ENCODE measurements around the gene HECA.
A peak's percentile ranks its signal among the peaks of the same experiment; 100 is the strongest.
"Not testable (repeated sequence)": the region's sequence is repeated elsewhere in the genome, so short reads cannot be mapped to it uniquely, and the experiment has no call there.

Gene HECA

DNA sequence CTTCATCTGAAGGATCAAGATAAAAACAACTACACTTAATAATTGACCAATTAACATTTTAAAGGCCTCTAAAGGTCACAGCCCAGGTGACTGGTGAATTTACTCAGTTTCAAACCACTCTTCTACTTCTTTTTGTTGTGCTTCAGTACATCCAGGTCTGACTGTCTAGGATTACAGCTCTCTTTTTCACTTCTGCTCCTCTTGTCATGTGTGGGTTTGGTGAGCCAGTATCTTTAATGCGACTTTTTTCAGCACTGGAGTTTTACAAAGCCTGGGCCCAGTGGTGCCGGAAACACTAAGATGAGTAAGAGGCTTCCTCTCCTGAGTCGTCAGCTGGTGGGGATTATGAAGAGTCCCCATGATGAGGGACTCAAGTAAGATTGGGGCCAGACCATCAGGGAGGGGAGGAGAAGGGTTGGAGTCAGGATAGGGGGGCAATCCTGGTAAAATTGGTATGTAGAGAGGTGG, 27.0 kb downstream of the HECA start:
- DNase-seq = no peak

DNA sequence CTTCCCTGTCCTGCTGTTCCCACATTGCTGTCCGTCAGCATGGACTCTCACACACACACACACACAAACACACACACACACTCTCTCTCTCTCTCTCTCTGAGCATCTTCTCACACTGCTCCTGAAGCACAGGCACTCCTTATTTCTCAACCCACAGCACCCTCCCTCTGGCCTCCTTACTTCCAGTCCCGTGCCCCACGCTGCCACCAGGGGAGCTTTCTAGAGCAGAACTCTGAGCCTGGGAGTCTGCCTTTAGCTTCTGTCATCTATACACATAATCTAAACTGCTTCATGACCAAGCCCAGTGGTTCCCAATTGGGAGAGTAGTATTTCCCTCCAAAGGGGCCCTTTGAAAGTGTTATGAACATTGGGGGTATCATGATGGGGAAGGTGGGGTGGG, 29.1 kb downstream of the HECA start:
- DNase-seq = no peak

DNA sequence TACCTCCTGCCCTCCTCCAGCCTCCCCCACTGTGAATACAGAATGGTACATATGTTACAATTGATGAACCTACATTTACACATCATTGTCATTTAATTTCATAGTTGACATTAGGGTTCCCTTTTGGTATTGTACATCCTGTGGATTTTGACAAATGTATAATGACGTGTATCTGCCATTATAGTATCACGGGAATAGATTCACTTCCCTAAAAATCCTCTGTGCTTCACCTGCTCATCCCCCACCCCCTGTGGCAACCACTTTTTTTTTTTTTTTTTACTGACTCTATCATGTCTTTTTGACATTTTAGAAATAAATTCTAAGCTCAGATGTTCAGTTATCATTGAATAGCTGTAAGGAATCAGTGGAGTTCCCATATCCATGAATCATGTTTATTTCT, 30.4 kb downstream of the HECA start:
- no peak for DNase-seq

DNA sequence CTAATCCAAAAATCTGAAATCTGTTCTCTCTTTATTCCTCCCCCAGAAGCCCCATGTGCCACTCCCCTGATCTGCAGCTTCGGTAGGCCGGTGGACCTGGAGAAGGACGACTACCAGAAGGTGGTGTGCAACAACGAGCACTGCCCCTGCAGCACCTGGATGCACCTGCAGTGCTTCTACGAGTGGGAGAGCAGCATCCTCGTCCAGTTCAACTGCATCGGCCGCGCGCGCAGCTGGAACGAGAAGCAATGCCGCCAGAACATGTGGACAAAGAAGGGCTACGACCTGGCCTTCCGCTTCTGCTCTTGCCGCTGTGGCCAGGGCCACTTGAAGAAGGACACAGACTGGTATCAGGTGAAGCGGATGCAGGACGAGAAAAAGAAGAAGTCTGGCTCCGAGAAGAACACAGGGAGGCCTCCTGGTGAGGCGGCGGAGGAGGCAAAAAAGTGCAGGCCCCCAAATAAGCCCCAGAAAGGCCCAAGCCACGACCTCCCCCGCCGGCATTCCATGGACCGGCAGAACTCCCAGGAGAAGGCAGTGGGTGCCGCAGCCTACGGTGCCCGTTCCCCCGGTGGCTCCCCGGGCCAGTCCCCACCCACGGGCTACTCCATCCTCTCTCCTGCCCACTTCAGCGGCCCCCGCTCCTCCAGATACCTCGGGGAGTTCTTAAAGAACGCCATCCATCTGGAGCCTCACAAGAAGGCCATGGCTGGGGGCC, 31.5 kb downstream of the HECA start:
- no peak for DNase-seq

- DNase-seq = no peak
Observed at GRCh38 chr6:139166956-139167313, 32.1 kb downstream of the HECA start.

DNA sequence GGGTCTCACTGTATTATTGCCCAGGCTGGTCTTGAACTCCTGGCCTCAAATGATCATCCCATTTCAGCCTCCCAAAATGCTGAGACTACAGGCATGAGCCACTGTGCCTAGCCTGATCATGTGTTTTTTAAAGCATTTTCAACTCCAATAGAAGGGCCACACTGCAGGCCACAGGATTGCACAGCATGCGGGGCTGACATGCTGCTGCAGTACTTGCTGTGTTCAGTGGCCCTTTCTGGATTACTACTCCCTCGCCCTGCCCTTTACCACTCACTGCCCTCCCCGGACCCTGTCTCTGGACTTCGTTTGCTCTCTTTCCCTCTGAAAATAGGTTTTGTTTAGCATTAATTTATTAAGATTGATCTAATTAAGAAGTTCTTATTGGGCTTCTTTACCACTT, 37.3 kb downstream of the HECA start:
- DNase-seq = no peak

GRCh38 chr6:139172567-139172966, 37.7 kb downstream of the HECA start:
- DNase-seq = no peak

- no peak for DNase-seq
Observed at GRCh38 chr6:139173172-139173571, 38.3 kb downstream of the HECA start.

GRCh38 chr6:139173822-139174221, 38.9 kb downstream of the HECA start:
- DNase-seq = no peak

- DNase-seq = no peak
Observed at GRCh38 chr6:139174961-139175360, 40.1 kb downstream of the HECA start.

- no peak for DNase-seq
Observed at GRCh38 chr6:139175389-139175948, 40.6 kb downstream of the HECA start.

DNA sequence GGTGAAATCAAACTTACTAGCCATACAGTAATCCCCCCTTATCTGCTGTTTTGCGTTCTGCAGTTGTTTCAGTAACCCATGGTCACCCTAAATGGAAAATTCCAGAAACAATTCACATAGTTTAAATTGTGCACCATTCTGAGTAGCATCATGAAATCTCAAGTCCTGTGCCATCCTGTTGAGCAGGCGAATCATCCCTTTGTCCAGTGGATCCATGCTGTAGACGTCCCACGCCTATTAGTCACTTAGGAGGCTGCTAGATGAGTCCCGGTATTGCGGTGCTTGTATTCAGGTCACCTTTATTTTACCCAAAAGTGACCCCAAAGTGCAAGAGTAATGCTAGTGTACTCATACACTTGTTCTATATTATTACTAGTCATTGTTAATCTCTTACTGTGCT, 46.4 kb downstream of the HECA start:
- no peak for DNase-seq

GRCh38 chr6:139184047-139184446, 49.2 kb downstream of the HECA start:
- DNase-seq = no peak

- DNase-seq = no peak
Observed at GRCh38 chr6:139184459-139184858, 49.6 kb downstream of the HECA start.

GRCh38 chr6:139186242-139186641, 51.4 kb downstream of the HECA start:
- DNase-seq = no peak

- DNase-seq = no peak
Observed at GRCh38 chr6:139186692-139187091, 51.8 kb downstream of the HECA start.

DNA sequence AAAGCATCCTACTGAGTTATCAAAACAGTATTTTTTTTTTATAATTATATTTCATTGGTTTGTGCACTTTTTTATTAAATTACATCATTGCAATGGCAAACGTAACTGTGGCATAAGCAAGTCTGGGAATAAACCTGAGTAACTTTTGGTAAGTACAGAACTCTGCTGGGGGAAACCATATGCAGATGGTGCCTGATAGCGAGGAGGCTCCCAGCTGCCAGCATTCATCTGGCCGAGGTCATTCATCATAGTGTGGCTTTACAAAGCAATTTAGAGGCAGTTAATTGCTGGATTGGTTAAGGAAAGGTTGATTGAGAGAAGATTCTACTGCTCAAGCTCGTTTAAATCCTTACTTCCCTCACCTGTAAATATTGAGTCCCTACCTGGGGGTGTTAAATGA, 52.6 kb downstream of the HECA start:
- DNase-seq = peak; percentile 19 to 56

DNA sequence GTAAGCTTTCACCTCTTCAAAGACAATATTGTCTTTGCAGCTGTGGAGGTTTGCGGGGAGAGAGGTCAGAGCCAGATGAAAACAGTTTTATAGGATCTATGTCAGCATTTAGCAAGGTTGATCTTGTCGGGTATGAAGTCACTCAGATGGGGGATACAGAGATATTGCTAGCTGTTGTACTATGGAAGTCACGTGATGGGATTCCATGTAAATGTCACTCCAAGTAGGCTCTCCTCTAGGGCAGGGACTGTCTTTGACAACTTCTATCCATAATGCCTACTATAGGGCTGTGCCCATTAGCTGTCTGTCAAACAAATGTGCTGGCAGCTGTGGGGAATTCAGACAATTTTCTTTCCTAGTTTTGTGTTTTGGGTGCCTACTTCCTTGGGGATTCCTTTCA, 54.8 kb downstream of the HECA start:
- no peak for DNase-seq

GRCh38 chr6:139194740-139195139, 59.9 kb downstream of the HECA start:
- DNase-seq = no peak

- no peak for DNase-seq
Observed at GRCh38 chr6:139198529-139199288, 63.8 kb downstream of the HECA start.

- no peak for DNase-seq
Observed at GRCh38 chr6:139201378-139201777, 66.5 kb downstream of the HECA start.

DNA sequence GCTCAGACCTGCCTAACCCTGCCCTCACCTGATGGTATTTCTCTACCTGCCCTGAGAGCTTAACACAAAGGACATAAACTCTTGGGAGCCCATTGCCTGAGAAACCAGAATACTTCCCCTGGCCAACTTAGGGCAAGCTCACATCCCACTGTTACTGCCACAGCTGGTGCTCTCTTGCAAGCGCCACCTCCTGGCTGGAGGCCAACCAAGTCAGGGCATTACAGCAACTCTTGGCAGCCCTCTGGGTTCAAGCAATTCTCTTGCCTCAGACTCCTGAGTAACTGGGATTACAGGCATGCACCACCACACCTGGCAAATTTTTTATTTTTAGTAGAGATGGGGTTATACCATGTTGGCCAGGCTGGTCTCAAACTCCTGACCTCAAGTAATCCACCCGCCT, 70.1 kb downstream of the HECA start:
- DNase-seq = no peak

GRCh38 chr6:139205843-139206242, 71.0 kb downstream of the HECA start:
- DNase-seq = no peak

GRCh38 chr6:139210766-139211165, 75.9 kb downstream of the HECA start:
- DNase-seq = not testable (repeated sequence)
